ENCODE measurements around the gene NEIL3. TPM values are rescaled to one million over a fixed set of nuclear protein-coding genes. Genes with fewer than 3 reads are reported as not detected.

The NEIL3 gene
- total RNA-seq, 1 experiment from 2014 or later = 18.1 TPM

- Histone ChIP-seq H3K36me3 (ENCODE audit: control insufficient read depth in 1 of 2, insufficient read depth in 2 of 2, low read length in 2 of 2) (peaks cover 0 to 28% of the 10 kb centered on the region in 2 experiments; a peak in 1 of 4 replicates), H3K4me3 (replicated peaks in 1 of 2; ENCODE audit: low read depth in 1 of 2, low read length in 2 of 2) (no peak overlapping the region), H3K27ac (ENCODE audit: low read depth, low read length) (no peak overlapping the region), H3K9ac (ENCODE audit: low read length) (no peak overlapping the region), H4K20me1 (ENCODE audit: insufficient read depth) (no peaks in the 10 kb centered on the region), H3K9me3 (ENCODE audit: control insufficient read depth in 1 of 2, insufficient read depth in 1 of 2, low read depth in 1 of 2, low read length in 2 of 2) (no peaks in the 10 kb centered on the region), H2AFZ (ENCODE audit: low read depth, low read length, poor library complexity, severe bottlenecking) (no peak overlapping the region), H3K79me2 (ENCODE audit: insufficient read depth, low read length) (peaks cover 100% of the 10 kb centered on the region), H3K4me2 (ENCODE audit: low read length) (no peak overlapping the region), H3K4me1 (ENCODE audit: control insufficient read depth in 1 of 2, insufficient read depth in 2 of 2, low read length in 2 of 2) (no peaks in the 10 kb centered on the region), H3K27me3 (ENCODE audit: insufficient read depth, low read length) (no peaks in the 10 kb centered on the region), H3K9me2 (ENCODE audit: insufficient read depth) (no peaks in the 10 kb centered on the region)
- ChIA-PET POLR2A (no interaction called here), CTCF (no interaction called here), RAD21 (ENCODE audit: low non-redundant PET in 1 of 2, low total read pairs in 2 of 2, uncharacterized antibody in 2 of 2, unreplicated experiment in 2 of 2) (no interaction called here)
- intact Hi-C loops (cut with micrococcal nuclease) = no loop called here
- DNase-seq (ENCODE audit: low read depth, low spot score) = no peak
- no TSS peak for BruUV-seq (replicated peaks)
- ATAC-seq = no peak
- no peak for TF ChIP-seq SIN3A (IDR thresholded peaks at IDR 0.05; ENCODE audit: low read depth)
- TF ChIP-seq RAD21 (IDR thresholded peaks at IDR 0.05; ENCODE audit: low read depth) = no peak
- TF ChIP-seq FOSL1 (IDR thresholded peaks at IDR 0.05; ENCODE audit: low read depth) = no peak
- TF ChIP-seq CTCF (IDR thresholded peaks at IDR 0.05 in 2 of 3, conservative IDR thresholded peaks at IDR 0.05 in 1 of 3; ENCODE audit: borderline replicate concordance in 1 of 3, insufficient read depth in 1 of 3, low read depth in 2 of 3, low read length in 2 of 3) = no peak
- no peak for TF ChIP-seq JUND (IDR thresholded peaks at IDR 0.05)
- no peak for TF ChIP-seq ZFX (IDR thresholded peaks at IDR 0.05)
- TF ChIP-seq, protein P1, sequence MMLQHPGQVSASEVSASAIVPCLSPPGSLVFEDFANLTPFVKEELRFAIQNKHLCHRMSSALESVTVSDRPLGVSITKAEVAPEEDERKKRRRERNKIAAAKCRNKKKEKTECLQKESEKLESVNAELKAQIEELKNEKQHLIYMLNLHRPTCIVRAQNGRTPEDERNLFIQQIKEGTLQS (IDR thresholded peaks at IDR 0.05) = no peak
- no peak for TF ChIP-seq POLR2AphosphoS5 (IDR thresholded peaks at IDR 0.05; ENCODE audit: low read depth, low read length)
- TF ChIP-seq CBX3 (IDR thresholded peaks at IDR 0.05; ENCODE audit: low read depth) = no peak
- TF ChIP-seq, protein P2, sequence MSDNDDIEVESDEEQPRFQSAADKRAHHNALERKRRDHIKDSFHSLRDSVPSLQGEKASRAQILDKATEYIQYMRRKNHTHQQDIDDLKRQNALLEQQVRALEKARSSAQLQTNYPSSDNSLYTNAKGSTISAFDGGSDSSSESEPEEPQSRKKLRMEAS (IDR thresholded peaks at IDR 0.05) = no peak
- TF ChIP-seq YY1 (IDR thresholded peaks at IDR 0.05; ENCODE audit: extremely low read depth, insufficient replicate concordance, low read depth, low read length) = no peak
- TF ChIP-seq ELF1 (IDR thresholded peaks at IDR 0.05; ENCODE audit: borderline replicate concordance, low read depth) = no peak
- no peak for TF ChIP-seq EZH2 (IDR thresholded peaks at IDR 0.05)
- TF ChIP-seq SP1 (IDR thresholded peaks at IDR 0.05; ENCODE audit: low read depth) = no peak
- TF ChIP-seq SRF (IDR thresholded peaks at IDR 0.05; ENCODE audit: low read depth) = no peak
- TF ChIP-seq POLR2A (IDR thresholded peaks at IDR 0.05; ENCODE audit: borderline replicate concordance, extremely low read depth, insufficient read depth, insufficient read length) = no peak
- no peak for TF ChIP-seq TCF7L2 (IDR thresholded peaks at IDR 0.05; ENCODE audit: borderline replicate concordance, extremely low read depth, insufficient read depth, insufficient read length)
- TF ChIP-seq CEBPB (IDR thresholded peaks at IDR 0.05; ENCODE audit: low read depth) = no peak
Measured at GRCh38 chr4:177320721-177321120, 11.0 kb downstream of the NEIL3 start.

Data from HCT116 (cell line).